Ishikawa (cell line): ENCODE measurements around the gene SLC16A4.

Experiments used
- CEBPB ChIP-seq: IDR thresholded peaks from 2 replicates; pipeline ENCODE4 v1.6.1; 2012
- CREB1 ChIP-seq: IDR thresholded peaks from 2 replicates; pipeline ENCODE4 v1.6.1; 2012; ENCODE audit warnings: low read depth
- EGR1 ChIP-seq: IDR thresholded peaks from 2 replicates; pipeline ENCODE4 v1.6.1; 2012
- EP300 ChIP-seq: IDR thresholded peaks from 2 replicates; pipeline ENCODE4 v1.6.1; 2012; ENCODE audit warnings: borderline replicate concordance
- FOXM1 ChIP-seq: IDR thresholded peaks from 2 replicates; pipeline ENCODE4 v1.6.1; 2012; ENCODE audit warnings: low read depth, borderline replicate concordance
- NFIC ChIP-seq: IDR thresholded peaks from 2 replicates; pipeline ENCODE4 v1.6.1; 2012
- RAD21 ChIP-seq: IDR thresholded peaks from 2 replicates; pipeline ENCODE4 v1.6.1; 2012; ENCODE audit warnings: low read depth
- TAF1 ChIP-seq: IDR thresholded peaks from 2 replicates; pipeline ENCODE4 v1.6.1; 2012; ENCODE audit warnings: low read depth, mild to moderate bottlenecking
- TCF12 ChIP-seq: IDR thresholded peaks from 2 replicates; pipeline ENCODE4 v1.6.1; 2012; ENCODE audit warnings: low read depth
- TEAD4 ChIP-seq: IDR thresholded peaks from 2 replicates; pipeline ENCODE4 v1.6.1; 2012
- YY1 ChIP-seq: IDR thresholded peaks from 2 replicates; pipeline ENCODE4 v1.6.1; 2012; ENCODE audit warnings: low read depth
- ZBTB7A ChIP-seq: IDR thresholded peaks from 2 replicates; pipeline ENCODE4 v1.6.1; 2012; ENCODE audit warnings: low read depth
- TF ChIP-seq, protein P1 (sequence below): IDR thresholded peaks from 2 replicates; pipeline ENCODE4 v1.6.1; 2012; ENCODE audit warnings: low read depth, mild to moderate bottlenecking
- TF ChIP-seq, protein P2 (sequence below): IDR thresholded peaks from 2 replicates; pipeline ENCODE4 v1.6.1; 2012
- TF ChIP-seq, protein P3 (sequence below): IDR thresholded peaks from 2 replicates; pipeline ENCODE4 v1.6.1; 2012

Gene SLC16A4

DNA sequence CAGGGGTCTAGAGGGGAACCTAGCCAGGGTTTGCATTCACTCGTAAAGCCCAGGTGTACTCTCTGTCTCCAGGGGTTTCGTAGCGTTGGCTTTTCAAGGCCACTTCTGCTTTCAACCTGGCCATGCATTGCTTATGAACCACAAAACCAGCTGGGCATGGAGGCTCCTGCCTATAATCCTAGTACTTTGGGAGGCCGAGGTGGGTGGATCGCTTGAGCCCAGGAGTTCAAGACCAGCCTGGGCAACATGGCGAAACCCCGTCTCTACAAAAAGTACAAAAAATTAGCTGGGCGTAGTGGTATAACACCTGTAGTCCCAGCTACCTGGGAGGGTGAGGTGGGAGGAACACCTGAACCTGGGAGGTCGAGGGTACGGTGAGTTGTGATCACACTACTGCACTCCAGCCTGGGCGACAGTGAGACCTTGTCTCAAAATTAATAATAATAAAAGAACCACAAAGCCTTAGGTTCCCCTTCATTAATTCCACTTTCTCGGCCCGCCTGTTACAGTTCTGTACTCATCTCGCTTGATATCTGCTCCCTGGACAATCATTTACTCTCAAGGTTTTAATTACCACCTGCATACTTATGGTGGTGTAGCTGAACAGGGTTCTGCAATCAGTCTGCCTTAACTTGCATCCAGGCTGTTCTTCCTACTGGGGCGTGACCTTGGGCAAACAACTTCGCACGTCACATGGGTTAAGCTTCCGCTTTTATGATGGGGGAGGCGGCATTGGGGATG lies 6.1 kb downstream of the SLC16A4 start:
- no peak for TF ChIP-seq EP300

DNA sequence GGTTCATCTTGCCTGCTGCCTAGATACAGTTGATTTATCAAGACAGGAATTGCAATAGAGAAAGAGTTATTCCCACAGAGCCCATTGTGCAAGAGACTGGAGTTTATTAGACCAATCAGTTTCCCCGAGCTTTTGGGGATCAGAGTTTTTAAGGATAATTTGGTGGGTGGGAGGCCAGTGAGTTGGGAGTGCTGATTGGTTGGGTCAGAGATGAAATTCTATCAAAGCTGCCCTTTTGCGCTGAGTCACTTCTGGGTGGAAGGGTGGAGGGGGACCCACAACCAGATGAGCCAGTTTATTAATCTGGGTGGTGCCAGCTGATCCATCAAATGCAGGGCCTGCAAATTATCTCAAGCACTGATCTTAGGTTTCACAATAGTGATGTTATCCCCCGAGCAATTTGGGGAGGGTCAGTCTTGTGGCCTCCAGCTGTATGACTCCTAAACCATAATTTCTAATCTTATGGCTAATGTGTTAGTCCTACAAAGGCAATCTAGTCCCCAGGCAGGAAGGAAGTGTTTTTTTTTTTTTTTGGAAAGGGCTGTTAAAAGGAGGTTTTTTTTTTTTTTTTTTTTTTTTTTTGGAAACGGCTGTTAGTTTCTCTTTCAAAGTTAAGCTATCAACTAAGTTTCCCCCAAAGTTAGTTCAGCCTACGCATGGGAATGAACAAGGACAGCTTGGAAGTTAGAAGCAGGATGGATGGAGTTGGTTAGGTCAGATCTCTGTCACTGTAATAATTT lies 7.4 kb downstream of the SLC16A4 start:
- TF ChIP-seq, protein P1, sequence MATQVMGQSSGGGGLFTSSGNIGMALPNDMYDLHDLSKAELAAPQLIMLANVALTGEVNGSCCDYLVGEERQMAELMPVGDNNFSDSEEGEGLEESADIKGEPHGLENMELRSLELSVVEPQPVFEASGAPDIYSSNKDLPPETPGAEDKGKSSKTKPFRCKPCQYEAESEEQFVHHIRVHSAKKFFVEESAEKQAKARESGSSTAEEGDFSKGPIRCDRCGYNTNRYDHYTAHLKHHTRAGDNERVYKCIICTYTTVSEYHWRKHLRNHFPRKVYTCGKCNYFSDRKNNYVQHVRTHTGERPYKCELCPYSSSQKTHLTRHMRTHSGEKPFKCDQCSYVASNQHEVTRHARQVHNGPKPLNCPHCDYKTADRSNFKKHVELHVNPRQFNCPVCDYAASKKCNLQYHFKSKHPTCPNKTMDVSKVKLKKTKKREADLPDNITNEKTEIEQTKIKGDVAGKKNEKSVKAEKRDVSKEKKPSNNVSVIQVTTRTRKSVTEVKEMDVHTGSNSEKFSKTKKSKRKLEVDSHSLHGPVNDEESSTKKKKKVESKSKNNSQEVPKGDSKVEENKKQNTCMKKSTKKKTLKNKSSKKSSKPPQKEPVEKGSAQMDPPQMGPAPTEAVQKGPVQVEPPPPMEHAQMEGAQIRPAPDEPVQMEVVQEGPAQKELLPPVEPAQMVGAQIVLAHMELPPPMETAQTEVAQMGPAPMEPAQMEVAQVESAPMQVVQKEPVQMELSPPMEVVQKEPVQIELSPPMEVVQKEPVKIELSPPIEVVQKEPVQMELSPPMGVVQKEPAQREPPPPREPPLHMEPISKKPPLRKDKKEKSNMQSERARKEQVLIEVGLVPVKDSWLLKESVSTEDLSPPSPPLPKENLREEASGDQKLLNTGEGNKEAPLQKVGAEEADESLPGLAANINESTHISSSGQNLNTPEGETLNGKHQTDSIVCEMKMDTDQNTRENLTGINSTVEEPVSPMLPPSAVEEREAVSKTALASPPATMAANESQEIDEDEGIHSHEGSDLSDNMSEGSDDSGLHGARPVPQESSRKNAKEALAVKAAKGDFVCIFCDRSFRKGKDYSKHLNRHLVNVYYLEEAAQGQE: no peak
- TF ChIP-seq, protein P2, sequence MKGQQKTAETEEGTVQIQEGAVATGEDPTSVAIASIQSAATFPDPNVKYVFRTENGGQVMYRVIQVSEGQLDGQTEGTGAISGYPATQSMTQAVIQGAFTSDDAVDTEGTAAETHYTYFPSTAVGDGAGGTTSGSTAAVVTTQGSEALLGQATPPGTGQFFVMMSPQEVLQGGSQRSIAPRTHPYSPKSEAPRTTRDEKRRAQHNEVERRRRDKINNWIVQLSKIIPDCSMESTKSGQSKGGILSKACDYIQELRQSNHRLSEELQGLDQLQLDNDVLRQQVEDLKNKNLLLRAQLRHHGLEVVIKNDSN: no peak
- TF ChIP-seq NFIC: no peak

DNA sequence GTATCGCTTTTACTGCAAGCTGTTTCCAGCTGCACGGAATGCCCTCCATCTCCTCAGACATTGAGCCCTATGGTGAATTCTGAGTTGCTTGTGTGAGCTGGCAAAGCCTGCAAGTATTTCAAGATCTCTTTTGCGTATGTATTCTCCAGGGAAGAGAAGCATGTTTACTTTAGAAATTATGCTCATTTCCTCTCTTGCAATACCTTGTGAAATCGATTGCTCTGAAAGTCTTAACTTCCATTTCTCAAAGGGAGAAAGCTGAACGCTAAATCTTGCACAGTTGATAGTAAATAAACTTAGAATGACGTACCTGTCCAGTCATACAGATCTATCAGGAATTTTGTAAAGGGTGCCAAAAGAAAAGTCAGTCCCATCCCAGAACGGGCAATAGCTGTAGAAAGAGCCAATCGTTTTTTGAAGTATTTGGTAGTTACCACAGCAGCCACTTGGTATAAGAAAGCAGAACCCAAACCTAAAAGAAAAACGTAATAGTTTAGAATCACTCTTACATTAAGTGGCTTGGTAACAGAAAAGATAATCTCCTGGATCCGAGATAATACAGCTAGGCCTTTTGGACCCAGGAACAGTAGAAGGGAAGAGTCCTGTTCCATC lies 10.0 kb downstream of the SLC16A4 start:
- TF ChIP-seq NFIC: no peak
- TF ChIP-seq, protein P1: no peak
- no peak for TF ChIP-seq CREB1

DNA sequence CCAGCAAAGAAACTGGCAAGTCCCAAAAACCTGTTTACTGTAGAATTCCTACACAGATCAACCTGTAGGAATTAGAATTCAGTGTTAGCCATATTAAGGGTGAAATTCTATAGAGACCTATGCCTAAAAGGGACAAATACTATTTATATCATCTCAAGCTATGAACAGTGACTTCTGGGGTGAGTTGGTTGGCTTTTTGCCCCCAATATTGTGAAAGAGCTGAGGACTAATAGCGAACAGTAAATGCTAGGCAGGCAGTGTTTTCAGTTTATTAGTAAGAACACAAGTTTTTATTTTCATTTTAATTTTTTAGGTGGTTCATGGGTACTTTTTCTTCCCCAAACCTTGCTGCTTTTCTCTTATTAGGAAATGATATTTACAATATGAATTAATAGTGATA lies 15.3 kb downstream of the SLC16A4 start:
- TF ChIP-seq, protein P3, sequence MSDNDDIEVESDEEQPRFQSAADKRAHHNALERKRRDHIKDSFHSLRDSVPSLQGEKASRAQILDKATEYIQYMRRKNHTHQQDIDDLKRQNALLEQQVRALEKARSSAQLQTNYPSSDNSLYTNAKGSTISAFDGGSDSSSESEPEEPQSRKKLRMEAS: no peak
- TF ChIP-seq YY1 (no peak), TEAD4 (no peak), EGR1 (no peak), NFIC (no peak), CREB1 (no peak), RAD21 (no peak), EP300 (no peak), TCF12 (no peak), TAF1 (no peak), CEBPB (no peak), FOXM1 (no peak), ZBTB7A (no peak)
- TF ChIP-seq, protein P2: no peak
- TF ChIP-seq, protein P1: no peak

DNA sequence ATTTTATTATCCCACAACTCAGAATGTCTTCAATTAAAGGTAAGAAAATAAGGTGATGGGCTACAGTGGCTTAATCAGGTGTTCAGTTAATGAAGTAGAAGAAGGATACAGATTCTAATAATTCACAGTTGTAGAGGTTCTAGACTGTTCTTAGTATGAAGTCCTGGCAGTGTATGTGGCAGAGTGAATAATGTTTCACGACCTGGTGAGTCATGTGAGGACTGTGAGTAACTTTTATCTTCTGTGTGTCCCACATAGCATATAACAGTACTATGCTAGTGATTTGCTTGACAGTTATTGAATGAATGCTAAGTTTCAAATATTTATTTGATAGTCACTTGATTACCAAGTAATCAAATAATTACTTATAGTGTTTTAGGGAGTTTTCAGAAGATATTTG lies 20.0 kb downstream of the SLC16A4 start:
- TF ChIP-seq TAF1: no peak
- TF ChIP-seq EGR1: no peak
- no peak for TF ChIP-seq ZBTB7A
- TF ChIP-seq FOXM1: no peak
- no peak for TF ChIP-seq RAD21
- TF ChIP-seq TCF12: no peak
- TF ChIP-seq CREB1: no peak
- TF ChIP-seq, protein P1: no peak
- TF ChIP-seq, protein P3: no peak
- TF ChIP-seq YY1: no peak
- no peak for TF ChIP-seq NFIC
- TF ChIP-seq CEBPB: no peak
- no peak for TF ChIP-seq TEAD4
- TF ChIP-seq EP300: no peak
- TF ChIP-seq, protein P2: no peak
